ENCODE measurements around the gene LPAR3.

DNA sequence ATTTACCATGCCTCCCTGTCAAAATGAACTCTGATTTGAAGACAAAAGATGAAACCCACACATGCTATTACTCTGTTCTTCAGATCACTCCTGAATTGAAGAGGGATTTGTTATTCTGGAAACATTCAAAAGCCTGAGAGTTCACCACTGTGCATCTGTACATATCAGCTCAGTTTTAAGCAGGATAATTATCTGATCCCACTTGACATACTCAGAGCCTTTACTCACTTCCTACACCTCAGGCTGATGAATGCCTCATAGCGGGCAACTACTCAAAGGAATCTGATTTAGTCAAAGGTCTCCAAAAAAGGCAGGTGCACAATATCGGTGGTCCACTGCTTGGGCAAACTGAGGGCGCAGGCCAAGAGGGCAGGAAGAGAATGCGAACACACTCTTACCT lies 47.5 kb upstream of the LPAR3 start:
- no peak for TF ChIP-seq CTCF (IDR thresholded peaks at IDR 0.05)
- no peak for TF ChIP-seq POLR2A (IDR thresholded peaks at IDR 0.05)
